Measurements from ENCODE around the gene ABHD5. TPM values are rescaled to one million over a fixed set of nuclear protein-coding genes. Genes with fewer than 3 reads are reported as not detected.

ABHD5 gene
- total RNA-seq, 2 experiments from 2014 or later = 8.6 to 9.8 TPM

- Mint-ChIP-seq H3K27ac (no peak overlapping the region), H3K4me1 (peaks cover 25% of the 10 kb centered on the region), H3K27me3 (no peaks in the 10 kb centered on the region), H3K9me3 (ENCODE audit: low read depth) (no peaks in the 10 kb centered on the region), H3K36me3 (ENCODE audit: low read depth) (no peaks in the 10 kb centered on the region), H3K4me3 (no peak overlapping the region)
- CTCF ChIA-PET = no interaction called here
- intact Hi-C loops (cut with DNase I, micrococcal nuclease) = no loop called here
- ATAC-seq = no peak
- DNase-seq = no peak
- POLR2A ChIA-PET = no interaction called here
These were observed 80.9 kb downstream of the ABHD5 start for GRCh38 chr3:43771610-43772009.

GRCh38 chr3:43773273-43774094, 82.7 kb downstream of the ABHD5 start:
- Mint-ChIP-seq H3K4me3 (no peak overlapping the region), H3K36me3 (ENCODE audit: low read depth) (no peaks in the 10 kb centered on the region), H3K27ac (no peak overlapping the region), H3K4me1 (peaks cover 25% of the 10 kb centered on the region), H3K9me3 (ENCODE audit: low read depth) (no peaks in the 10 kb centered on the region), H3K27me3 (no peaks in the 10 kb centered on the region)
- peak; percentile 34 for DNase-seq
- no peak for ATAC-seq
- intact Hi-C loops (cut with DNase I, micrococcal nuclease) = no loop called here
- CTCF ChIA-PET = interaction anchor here (0.8 kb wide), 1 partner anchor 11 kb away, joined by 3 read pairs; no protein-coding TSS in a partner anchor
- POLR2A ChIA-PET = no interaction called here

- H3K36me3 Mint-ChIP-seq (ENCODE audit: low read depth) = no peaks in the 10 kb centered on the region
- no peak for ATAC-seq
- no peaks in the 10 kb centered on the region for H3K9me3 Mint-ChIP-seq (ENCODE audit: low read depth)
- no peak overlapping the region for H3K27ac Mint-ChIP-seq
- peaks cover 17% of the 10 kb centered on the region for H3K4me1 Mint-ChIP-seq
- no peaks in the 10 kb centered on the region for H3K27me3 Mint-ChIP-seq
- no peak for DNase-seq
- POLR2A ChIA-PET = no interaction called here
- CTCF ChIA-PET = no interaction called here
- no peak overlapping the region for H3K4me3 Mint-ChIP-seq
- intact Hi-C loops (cut with DNase I, micrococcal nuclease) = no loop called here
These were observed 84.1 kb downstream of the ABHD5 start for GRCh38 chr3:43774799-43775198.

- no peak for ATAC-seq
- POLR2A ChIA-PET = no interaction called here
- DNase-seq = no peak
These were observed 85.4 kb downstream of the ABHD5 start for GRCh38 chr3:43776101-43776500.

GRCh38 chr3:43779850-43780249, 89.1 kb downstream of the ABHD5 start:
- Mint-ChIP-seq H3K27me3 (no peaks in the 10 kb centered on the region), H3K4me1 (no peaks in the 10 kb centered on the region), H3K36me3 (ENCODE audit: low read depth) (no peaks in the 10 kb centered on the region), H3K4me3 (no peak overlapping the region), H3K9me3 (ENCODE audit: low read depth) (no peaks in the 10 kb centered on the region), H3K27ac (no peak overlapping the region)
- no peak for ATAC-seq
- DNase-seq = no peak
- CTCF ChIA-PET = no interaction called here
- POLR2A ChIA-PET = no interaction called here
- intact Hi-C loops (cut with DNase I, micrococcal nuclease) = no loop called here

More at GRCh38 chr3:43776101-43776500, 85.4 kb downstream of the ABHD5 start:
- Mint-ChIP-seq H3K9me3 (ENCODE audit: low read depth) (no peaks in the 10 kb centered on the region), H3K36me3 (ENCODE audit: low read depth) (no peaks in the 10 kb centered on the region), H3K27me3 (no peaks in the 10 kb centered on the region), H3K27ac (no peak overlapping the region), H3K4me1 (peaks cover 6% of the 10 kb centered on the region), H3K4me3 (no peak overlapping the region)
- CTCF ChIA-PET = interaction anchor here (0.8 to 1.6 kb wide), 2 partner anchors 9 to 11 kb away, joined by 4 read pairs; no protein-coding TSS in a partner anchor
- intact Hi-C loops (cut with DNase I, micrococcal nuclease) = no loop called here

- DNase-seq (no peak), ATAC-seq (no peak)
- ChIA-PET CTCF (no interaction called here), POLR2A (no interaction called here)
- no peaks in the 10 kb centered on the region for H3K27me3 Mint-ChIP-seq
- H3K9me3 Mint-ChIP-seq (ENCODE audit: low read depth) = no peaks in the 10 kb centered on the region
- H3K27ac Mint-ChIP-seq = no peak overlapping the region
- no peaks in the 10 kb centered on the region for H3K36me3 Mint-ChIP-seq (ENCODE audit: low read depth)
- no peak overlapping the region for H3K4me3 Mint-ChIP-seq
- no peaks in the 10 kb centered on the region for H3K4me1 Mint-ChIP-seq
- intact Hi-C loops (cut with DNase I, micrococcal nuclease) = no loop called here
These were observed 91.8 kb downstream of the ABHD5 start for GRCh38 chr3:43782541-43782940.

Other genes with a start within 250 kb of the ABHD5 start
- gene ANO10, start 68.9 kb upstream of the ABHD5 start, total RNA-seq = 1 to 10 TPM; 6.9 to 9.4 TPM